Measurements from ENCODE around the gene KIAA1217. TPM values are rescaled to one million over a fixed set of nuclear protein-coding genes. Genes with fewer than 3 reads are reported as not detected.

KIAA1217 gene
- total and polyA plus RNA-seq, 2 of the 4 experiments (the other 2 are of a cell fraction) = 3.4 to 4.4 TPM

DNA sequence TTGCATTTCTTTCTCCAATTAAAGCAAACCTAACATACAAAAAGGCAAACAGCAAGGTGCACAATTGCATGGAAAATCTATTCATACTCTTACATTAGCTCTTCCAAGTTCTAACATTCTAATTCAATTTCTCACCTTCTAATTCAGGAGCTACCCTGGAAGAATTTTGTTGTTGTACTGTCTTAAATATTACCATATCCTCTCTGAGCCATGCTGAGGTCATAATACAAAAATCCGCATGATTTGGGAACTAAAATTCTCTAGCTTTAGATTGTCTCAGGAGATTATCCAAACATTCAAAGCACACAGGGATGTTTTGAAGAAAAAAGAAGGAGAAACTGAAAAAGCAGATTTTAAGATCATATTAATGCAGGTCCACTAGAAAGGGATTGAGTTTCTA, 229.9 kb downstream of the KIAA1217 start:
- no peak overlapping the region for H3K56ac ChIP-seq (ENCODE audit: extremely low read depth, insufficient read depth, low read length)
- in situ Hi-C loops (cut with MboI; ENCODE audit: low sequenced_read_pairs) = no loop called here
- no peaks in the 10 kb centered on the region for H4K20me1 ChIP-seq (ENCODE audit: insufficient read depth, low read length)
- no peak overlapping the region for H4K91ac ChIP-seq (ENCODE audit: insufficient read depth, low read depth, low read length)
- WGBS, 2 experiments (ENCODE audit: extremely low coverage in 2 of 2, insufficient read length in 1 of 2) = no CpG with 5 or more reads among the region's 1 CpG
- TF ChIP-seq, protein P1, sequence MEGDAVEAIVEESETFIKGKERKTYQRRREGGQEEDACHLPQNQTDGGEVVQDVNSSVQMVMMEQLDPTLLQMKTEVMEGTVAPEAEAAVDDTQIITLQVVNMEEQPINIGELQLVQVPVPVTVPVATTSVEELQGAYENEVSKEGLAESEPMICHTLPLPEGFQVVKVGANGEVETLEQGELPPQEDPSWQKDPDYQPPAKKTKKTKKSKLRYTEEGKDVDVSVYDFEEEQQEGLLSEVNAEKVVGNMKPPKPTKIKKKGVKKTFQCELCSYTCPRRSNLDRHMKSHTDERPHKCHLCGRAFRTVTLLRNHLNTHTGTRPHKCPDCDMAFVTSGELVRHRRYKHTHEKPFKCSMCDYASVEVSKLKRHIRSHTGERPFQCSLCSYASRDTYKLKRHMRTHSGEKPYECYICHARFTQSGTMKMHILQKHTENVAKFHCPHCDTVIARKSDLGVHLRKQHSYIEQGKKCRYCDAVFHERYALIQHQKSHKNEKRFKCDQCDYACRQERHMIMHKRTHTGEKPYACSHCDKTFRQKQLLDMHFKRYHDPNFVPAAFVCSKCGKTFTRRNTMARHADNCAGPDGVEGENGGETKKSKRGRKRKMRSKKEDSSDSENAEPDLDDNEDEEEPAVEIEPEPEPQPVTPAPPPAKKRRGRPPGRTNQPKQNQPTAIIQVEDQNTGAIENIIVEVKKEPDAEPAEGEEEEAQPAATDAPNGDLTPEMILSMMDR (conservative IDR thresholded peaks at IDR 0.05; ENCODE audit: low read depth, low read length) = no peak
- TF ChIP-seq CEBPB (IDR thresholded peaks at IDR 0.05; ENCODE audit: low read depth, low read length) = no peak
- no peak for TF ChIP-seq FOS (IDR thresholded peaks at IDR 0.05; ENCODE audit: low read depth, low read length)
- TF ChIP-seq MAZ (IDR thresholded peaks at IDR 0.05; ENCODE audit: borderline replicate concordance, low read depth, low read length) = no peak
- TF ChIP-seq CHD1 (IDR thresholded peaks at IDR 0.05; ENCODE audit: low read depth, low read length) = no peak
- TF ChIP-seq, protein P2, sequence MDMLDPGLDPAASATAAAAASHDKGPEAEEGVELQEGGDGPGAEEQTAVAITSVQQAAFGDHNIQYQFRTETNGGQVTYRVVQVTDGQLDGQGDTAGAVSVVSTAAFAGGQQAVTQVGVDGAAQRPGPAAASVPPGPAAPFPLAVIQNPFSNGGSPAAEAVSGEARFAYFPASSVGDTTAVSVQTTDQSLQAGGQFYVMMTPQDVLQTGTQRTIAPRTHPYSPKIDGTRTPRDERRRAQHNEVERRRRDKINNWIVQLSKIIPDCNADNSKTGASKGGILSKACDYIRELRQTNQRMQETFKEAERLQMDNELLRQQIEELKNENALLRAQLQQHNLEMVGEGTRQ (IDR thresholded peaks at IDR 0.05; ENCODE audit: low read depth, low read length) = no peak
- no peak for TF ChIP-seq MXI1 (IDR thresholded peaks at IDR 0.05; ENCODE audit: borderline replicate concordance, low read depth, low read length)
- TF ChIP-seq SMC3 (IDR thresholded peaks at IDR 0.05; ENCODE audit: low read depth, low read length) = no peak
- no peak for TF ChIP-seq POLR2A (IDR thresholded peaks at IDR 0.05; ENCODE audit: low read depth, low read length)
- TF ChIP-seq RFX5 (IDR thresholded peaks at IDR 0.05; ENCODE audit: low read depth, low read length) = no peak
- intact Hi-C loops (cut with micrococcal nuclease) = no loop called here
- no peak overlapping the region; the same call in 1 of the 2 replicates for H2BK20ac ChIP-seq (ENCODE audit: low read depth, low read length)
- dilution Hi-C loops (cut with HindIII; ENCODE audit: low sequenced_read_pairs, unreplicated experiment) = no loop called here
- H3K23ac ChIP-seq (ENCODE audit: low read depth, low read length) = no peak overlapping the region
- no peak overlapping the region; the same call in 1 of the 2 replicates for H3K4ac ChIP-seq (ENCODE audit: low read depth, low read length)
- H3K4me3 ChIP-seq (ENCODE audit: insufficient read depth, low read depth, low read length) = no peak overlapping the region
- ATAC-seq (ENCODE audit: low read depth) (peak; percentile 56), DNase-seq (peak; percentile 65)
- no peak overlapping the region for H3K9ac ChIP-seq (ENCODE audit: low read depth, low read length)
- H3K4me1 ChIP-seq (ENCODE audit: control insufficient read depth, insufficient read depth, low read length) = peaks cover 5% of the 10 kb centered on the region; the same call in 1 of the 2 replicates
- peak overlapping the region; percentile 64; the same call in 1 of the 2 replicates for H3K18ac ChIP-seq (ENCODE audit: low read depth, low read length)
- H3K79me1 ChIP-seq (ENCODE audit: low read depth in 1 of 2, low read length in 2 of 2) = no peaks in the 10 kb centered on the region
- no peak overlapping the region for H2AFZ ChIP-seq (replicated peaks; ENCODE audit: low read length, poor library complexity)
- ChIA-PET CTCF (interaction anchor here (0.6 to 1.1 kb wide), 2 partner anchors 21 to 249 kb away, joined by 4 to 6 read pairs; no protein-coding TSS in a partner anchor), POLR2A (ENCODE audit: unreplicated experiment) (no interaction called here)
- no peak overlapping the region for H2AK5ac ChIP-seq (ENCODE audit: low read depth, low read length)
- no peak overlapping the region for H3K27ac ChIP-seq (ENCODE audit: insufficient read depth, low read length)
- H3K36me3 ChIP-seq (ENCODE audit: control insufficient read depth, insufficient read depth, low read length) = no peaks in the 10 kb centered on the region
- H2AK9ac ChIP-seq (replicated peaks; ENCODE audit: low read depth, low read length, poor library complexity) = no peak overlapping the region
- H2BK15ac ChIP-seq (ENCODE audit: low read depth, low read length) = no peak overlapping the region
- H4K8ac ChIP-seq (ENCODE audit: low read depth in 2 of 2, low read length in 2 of 2) = no peak overlapping the region
- BruUV-seq (replicated peaks) = no TSS peak
- H4K5ac ChIP-seq (ENCODE audit: low read depth, low read length) = peak overlapping the region; percentile 36; the same call in 1 of the 2 replicates
- 0 out of 2 replicates have a peak overlapping the region, but pooled peaks have one; percentile 5 for H3K14ac ChIP-seq (replicated peaks; ENCODE audit: low read depth, low read length)
- H3K27me3 ChIP-seq (ENCODE audit: control insufficient read depth, insufficient read depth, low read length) = no peaks in the 10 kb centered on the region
- peaks cover 13% of the 10 kb centered on the region for H3K9me1 ChIP-seq (ENCODE audit: insufficient read depth, low read length)
- H3K4me2 ChIP-seq (ENCODE audit: low read depth, low read length) = peak overlapping the region; percentile 12; the same call in 1 of the 2 replicates
- peak overlapping the region; percentile 7; the same call in 1 of the 2 replicates for H2BK120ac ChIP-seq (ENCODE audit: low read depth, low read length)
- H2BK5ac ChIP-seq (ENCODE audit: low read depth, low read length, poor library complexity, severe bottlenecking) = peak overlapping the region; percentile 35
- H3K9me3 ChIP-seq (ENCODE audit: control insufficient read depth, insufficient read depth, low read length) = no peaks in the 10 kb centered on the region
